ENCODE results near the gene EIF1AX. TPM values are rescaled to one million over a fixed set of nuclear protein-coding genes. Genes with fewer than 3 reads are reported as not detected.
"Not testable (repeated sequence)": the region's sequence is repeated elsewhere in the genome, so short reads cannot be mapped to it uniquely, and the experiment has no call there.

Gene EIF1AX
- polyA plus RNA-seq, 1 experiment: 12.8 TPM

GRCh38 chrX:20128670-20129069 is 13.0 kb downstream of the EIF1AX start:
- POLR2A ChIA-PET: no interaction called here
- DNase-seq (ENCODE audit: low read depth): no peak

DNA sequence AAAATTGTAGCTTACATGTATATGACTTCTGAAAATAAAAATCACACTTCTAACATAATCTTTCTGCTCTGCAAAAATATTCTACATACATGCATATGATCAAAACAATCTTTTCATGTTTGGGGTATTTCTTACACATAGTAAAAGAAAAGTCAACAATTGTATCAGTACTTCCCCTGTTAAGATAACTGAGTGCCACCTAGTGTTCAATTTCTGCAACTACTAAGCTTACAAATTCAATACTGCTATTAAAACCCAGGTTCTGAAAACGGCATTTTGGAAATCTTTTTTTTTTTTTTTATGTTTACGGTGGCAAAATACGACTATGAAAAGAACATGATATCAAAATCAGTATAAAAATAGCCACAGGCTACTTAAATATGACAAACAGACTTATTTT is 14.2 kb downstream of the EIF1AX start:
- POLR2A ChIA-PET; H3K36me3 ChIP-seq (ENCODE audit: control insufficient read depth, insufficient read depth, low read length); H3K27me3 ChIP-seq (ENCODE audit: control insufficient read depth, insufficient read depth, low read length); CTCF ChIA-PET; DNase-seq (ENCODE audit: low read depth); H3K4me3 ChIP-seq (ENCODE audit: low read depth, low read length): not testable (repeated sequence)

More at GRCh38 chrX:20128670-20129069, 13.0 kb downstream of the EIF1AX start:
- Histone ChIP-seq H3K4me3 (ENCODE audit: low read depth, low read length) (no peak overlapping the region), H3K36me3 (ENCODE audit: control insufficient read depth, insufficient read depth, low read length) (no peaks in the 10 kb centered on the region; the same call in 1 of the 2 replicates), H3K27me3 (ENCODE audit: control insufficient read depth, insufficient read depth, low read length) (no peaks in the 10 kb centered on the region)
- CTCF ChIA-PET: interaction anchor here (0.8 kb wide), 1 partner anchor 224 kb away, joined by 3 read pairs; no protein-coding TSS in a partner anchor
- TF ChIP-seq, protein P1, sequence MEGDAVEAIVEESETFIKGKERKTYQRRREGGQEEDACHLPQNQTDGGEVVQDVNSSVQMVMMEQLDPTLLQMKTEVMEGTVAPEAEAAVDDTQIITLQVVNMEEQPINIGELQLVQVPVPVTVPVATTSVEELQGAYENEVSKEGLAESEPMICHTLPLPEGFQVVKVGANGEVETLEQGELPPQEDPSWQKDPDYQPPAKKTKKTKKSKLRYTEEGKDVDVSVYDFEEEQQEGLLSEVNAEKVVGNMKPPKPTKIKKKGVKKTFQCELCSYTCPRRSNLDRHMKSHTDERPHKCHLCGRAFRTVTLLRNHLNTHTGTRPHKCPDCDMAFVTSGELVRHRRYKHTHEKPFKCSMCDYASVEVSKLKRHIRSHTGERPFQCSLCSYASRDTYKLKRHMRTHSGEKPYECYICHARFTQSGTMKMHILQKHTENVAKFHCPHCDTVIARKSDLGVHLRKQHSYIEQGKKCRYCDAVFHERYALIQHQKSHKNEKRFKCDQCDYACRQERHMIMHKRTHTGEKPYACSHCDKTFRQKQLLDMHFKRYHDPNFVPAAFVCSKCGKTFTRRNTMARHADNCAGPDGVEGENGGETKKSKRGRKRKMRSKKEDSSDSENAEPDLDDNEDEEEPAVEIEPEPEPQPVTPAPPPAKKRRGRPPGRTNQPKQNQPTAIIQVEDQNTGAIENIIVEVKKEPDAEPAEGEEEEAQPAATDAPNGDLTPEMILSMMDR (IDR thresholded peaks at IDR 0.05; ENCODE audit: insufficient read depth, low read depth, low read length): no peak

- POLR2A ChIA-PET: not testable (repeated sequence)
Observed at GRCh38 chrX:20126833-20127232, 14.8 kb downstream of the EIF1AX start.

DNA sequence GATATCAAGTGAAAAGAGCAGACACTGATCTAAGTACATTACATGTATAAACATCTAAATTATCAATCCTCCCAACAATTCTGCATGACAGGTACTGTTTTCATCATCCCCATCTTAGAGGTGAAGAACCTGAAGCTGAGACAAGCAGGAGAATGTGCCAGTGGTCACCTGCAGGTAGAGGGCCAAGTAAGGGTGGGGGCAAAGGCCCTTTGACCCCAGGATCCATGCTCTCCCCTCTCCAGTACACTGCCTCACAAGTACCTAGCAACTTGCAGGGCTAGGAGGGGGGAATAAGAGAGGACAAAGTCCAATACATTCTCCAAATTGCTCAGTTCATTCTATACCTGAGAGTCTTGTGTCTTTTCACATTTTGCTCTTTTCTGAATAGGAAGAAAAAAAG is 16.7 kb downstream of the EIF1AX start:
- no peaks in the 10 kb centered on the region; the same call in 1 of the 2 replicates for H3K36me3 ChIP-seq (ENCODE audit: control insufficient read depth, insufficient read depth, low read length)
- TF ChIP-seq, protein P1 (IDR thresholded peaks at IDR 0.05; ENCODE audit: insufficient read depth, low read depth, low read length): no peak
- CTCF ChIA-PET: no interaction called here
- no peak for DNase-seq (ENCODE audit: low read depth)
- H3K4me3 ChIP-seq (ENCODE audit: low read depth, low read length): no peak overlapping the region
- POLR2A ChIA-PET: no interaction called here
- no peaks in the 10 kb centered on the region for H3K27me3 ChIP-seq (ENCODE audit: control insufficient read depth, insufficient read depth, low read length)

More at GRCh38 chrX:20126833-20127232, 14.8 kb downstream of the EIF1AX start:
- H3K36me3 ChIP-seq (ENCODE audit: control insufficient read depth, insufficient read depth, low read length); DNase-seq (ENCODE audit: low read depth); H3K4me3 ChIP-seq (ENCODE audit: low read depth, low read length); CTCF ChIA-PET; H3K27me3 ChIP-seq (ENCODE audit: control insufficient read depth, insufficient read depth, low read length): not testable (repeated sequence)

DNA sequence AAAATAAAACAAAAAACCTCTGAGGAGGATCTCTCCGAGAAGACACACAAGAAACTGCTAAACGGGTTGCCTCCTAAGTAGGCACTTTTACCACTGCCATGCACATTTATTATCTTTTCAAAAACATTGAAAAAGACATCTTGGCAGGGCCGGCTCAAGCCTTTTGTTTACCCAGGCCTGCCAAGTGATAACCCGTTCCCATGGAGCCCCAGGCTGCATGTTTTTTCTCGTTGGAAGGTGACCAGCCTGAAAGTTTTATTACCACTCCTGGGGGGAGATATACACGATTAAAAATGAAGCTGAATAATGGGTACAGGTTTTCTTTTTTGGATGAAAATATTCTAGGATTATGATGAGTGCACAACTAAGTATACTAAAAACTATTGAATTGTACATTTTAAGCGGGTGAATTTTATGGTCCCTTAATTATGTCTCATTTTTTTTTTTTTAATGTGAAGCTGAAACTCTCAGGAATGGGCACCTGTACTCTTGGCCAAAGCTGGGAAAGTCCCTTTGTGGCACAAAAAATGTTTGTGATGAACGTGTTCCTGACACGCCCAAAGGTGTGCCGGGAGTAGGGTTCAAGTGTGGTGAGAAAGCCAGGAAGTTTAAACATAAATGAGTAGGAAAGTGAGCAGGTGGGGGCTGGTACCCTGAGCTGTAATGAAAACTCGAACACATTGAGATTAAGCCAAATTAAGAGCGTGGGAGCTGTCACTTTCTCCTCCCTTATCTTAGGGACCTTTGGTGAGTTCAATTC is 23.4 kb downstream of the EIF1AX start:
- ChIA-PET CTCF (interaction anchor here (0.9 kb wide), 1 partner anchor 213 kb away, joined by 4 read pairs; no protein-coding TSS in a partner anchor), POLR2A (no interaction called here)
- TF ChIP-seq, protein P1 (IDR thresholded peaks at IDR 0.05; ENCODE audit: insufficient read depth, low read depth, low read length): no peak
- Histone ChIP-seq H3K27me3 (ENCODE audit: control insufficient read depth, insufficient read depth, low read length) (peaks cover 3% of the 10 kb centered on the region), H3K36me3 (ENCODE audit: control insufficient read depth, insufficient read depth, low read length) (no peaks in the 10 kb centered on the region), H3K4me3 (ENCODE audit: low read depth, low read length) (no peak overlapping the region)
- no peak for DNase-seq (ENCODE audit: low read depth)

GRCh38 chrX:20116577-20117240 is 24.9 kb downstream of the EIF1AX start, which contains the start of gene MAP7D2:
Gene MAP7D2 (minus strand): TSS chrX:20116907. CDS start chrX:20116879, 28 bp downstream.
- ChIA-PET CTCF (interaction anchor here (0.6 kb wide), 1 partner anchor 168 kb away, joined by 4 read pairs; no protein-coding TSS in a partner anchor), POLR2A (no interaction called here)
- peaks cover 3% of the 10 kb centered on the region for H3K27me3 ChIP-seq (ENCODE audit: control insufficient read depth, insufficient read depth, low read length)
- peak within 1 kb of the TSS; percentile 25 for H3K4me3 ChIP-seq (ENCODE audit: low read depth, low read length)
- DNase-seq (ENCODE audit: low read depth): no peak
- TF ChIP-seq, protein P1 (IDR thresholded peaks at IDR 0.05; ENCODE audit: insufficient read depth, low read depth, low read length): no peak
- no peaks in the 10 kb centered on the region for H3K36me3 ChIP-seq (ENCODE audit: control insufficient read depth, insufficient read depth, low read length)

All from BJ (cell line).